Endothelial cell (in vitro differentiated cells): ENCODE measurements around the gene STPG4. TPM values are rescaled to one million over a fixed set of nuclear protein-coding genes. Genes with fewer than 3 reads are reported as not detected.

Experiments used
- DNase-seq: peaks from one replicate; pipeline ENCODE4 v3.0.0; 2021; ENCODE audit warnings: low spot score
- H3K27ac Mint-ChIP-seq: one replicate; pipeline ENCODE4 v1.8.0; 2021; ENCODE audit warnings: mixed read lengths, inconsistent platforms; ENCODE audit not compliant: unreplicated experiment
- H3K27me3 Mint-ChIP-seq: one replicate; pipeline ENCODE4 v1.8.0; 2021; ENCODE audit warnings: mild to moderate bottlenecking, moderate library complexity, mixed read lengths, inconsistent platforms; ENCODE audit not compliant: unreplicated experiment
- H3K36me3 Mint-ChIP-seq: one replicate; pipeline ENCODE4 v1.8.0; 2021; ENCODE audit warnings: mild to moderate bottlenecking, low read depth, mixed read lengths, inconsistent platforms; ENCODE audit not compliant: unreplicated experiment
- H3K4me1 Mint-ChIP-seq: one replicate; pipeline ENCODE4 v1.8.0; 2021; ENCODE audit warnings: mild to moderate bottlenecking, mixed read lengths, inconsistent platforms; ENCODE audit not compliant: unreplicated experiment
- H3K4me3 Mint-ChIP-seq: one replicate; pipeline ENCODE4 v1.8.0; 2021; ENCODE audit warnings: mild to moderate bottlenecking, mixed read lengths, inconsistent platforms; ENCODE audit not compliant: unreplicated experiment
- H3K9me3 Mint-ChIP-seq: one replicate; pipeline ENCODE4 v1.8.0; 2021; ENCODE audit warnings: mixed read lengths, inconsistent platforms; ENCODE audit not compliant: unreplicated experiment
- total RNA-seq: library from RNA; stranded (reverse); fragmentation: NEBNext Ultra II Directional; extraction: Animal tissue kit (Norgen Biotek cat#: 25700); gene quantifications from one replicate; pipeline ENCODE4 v1.2.1, GENCODE V29; 2021; ENCODE audit not compliant: unreplicated experiment
- TF ChIP-seq, protein P1 (sequence below): fragments of 200-600 bp; sonication (generic); IDR thresholded peaks from one replicate; pipeline ENCODE4 v1.5.0; 2021; ENCODE audit warnings: antibody characterized with exemption; ENCODE audit not compliant: unreplicated experiment

The STPG4 gene
- total RNA-seq, 1 donor from 2014 or later: not detected

DNA sequence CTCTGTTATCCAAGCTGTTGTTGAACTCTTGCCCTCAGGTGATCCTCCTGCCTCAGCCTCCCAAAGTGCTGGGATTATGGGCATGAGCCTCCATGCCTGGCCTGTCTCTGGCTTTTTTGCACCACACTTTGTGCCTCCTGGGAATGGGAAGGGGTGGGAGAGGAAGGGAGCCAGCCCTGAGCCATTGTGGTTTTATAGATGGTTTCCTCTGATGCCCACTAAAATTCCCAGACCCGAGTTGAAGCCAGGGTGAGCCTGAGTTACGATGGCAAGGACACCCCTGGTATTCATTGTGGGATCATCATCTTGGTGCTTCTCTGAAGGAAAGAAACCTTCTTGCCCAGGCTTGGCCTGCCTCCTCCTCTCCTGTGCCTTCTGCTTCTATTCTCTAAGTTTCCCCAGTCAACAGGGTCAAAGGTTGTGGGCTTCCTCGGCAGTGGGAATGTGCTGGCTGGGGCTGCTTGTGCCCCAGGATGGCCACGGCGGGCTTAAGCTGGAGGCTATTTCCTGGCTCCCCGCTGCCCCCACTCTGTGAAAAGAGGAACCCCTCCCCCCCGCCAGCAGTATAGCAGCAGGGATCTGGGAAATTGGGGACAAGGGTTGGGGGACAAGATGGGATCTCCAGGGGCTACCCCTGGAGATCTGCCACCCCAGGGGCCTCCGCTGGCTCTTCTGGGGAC is 106.2 kb downstream of the STPG4 start:
- Mint-ChIP-seq H3K36me3 (peaks cover 27% of the 10 kb centered on the region), H3K4me3 (no peak overlapping the region), H3K27ac (no peak overlapping the region), H3K27me3 (peaks cover 4% of the 10 kb centered on the region), H3K9me3 (no peaks in the 10 kb centered on the region), H3K4me1 (peaks cover 7% of the 10 kb centered on the region)
- no peak for DNase-seq
- TF ChIP-seq, protein P1, sequence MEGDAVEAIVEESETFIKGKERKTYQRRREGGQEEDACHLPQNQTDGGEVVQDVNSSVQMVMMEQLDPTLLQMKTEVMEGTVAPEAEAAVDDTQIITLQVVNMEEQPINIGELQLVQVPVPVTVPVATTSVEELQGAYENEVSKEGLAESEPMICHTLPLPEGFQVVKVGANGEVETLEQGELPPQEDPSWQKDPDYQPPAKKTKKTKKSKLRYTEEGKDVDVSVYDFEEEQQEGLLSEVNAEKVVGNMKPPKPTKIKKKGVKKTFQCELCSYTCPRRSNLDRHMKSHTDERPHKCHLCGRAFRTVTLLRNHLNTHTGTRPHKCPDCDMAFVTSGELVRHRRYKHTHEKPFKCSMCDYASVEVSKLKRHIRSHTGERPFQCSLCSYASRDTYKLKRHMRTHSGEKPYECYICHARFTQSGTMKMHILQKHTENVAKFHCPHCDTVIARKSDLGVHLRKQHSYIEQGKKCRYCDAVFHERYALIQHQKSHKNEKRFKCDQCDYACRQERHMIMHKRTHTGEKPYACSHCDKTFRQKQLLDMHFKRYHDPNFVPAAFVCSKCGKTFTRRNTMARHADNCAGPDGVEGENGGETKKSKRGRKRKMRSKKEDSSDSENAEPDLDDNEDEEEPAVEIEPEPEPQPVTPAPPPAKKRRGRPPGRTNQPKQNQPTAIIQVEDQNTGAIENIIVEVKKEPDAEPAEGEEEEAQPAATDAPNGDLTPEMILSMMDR: no peak

DNA sequence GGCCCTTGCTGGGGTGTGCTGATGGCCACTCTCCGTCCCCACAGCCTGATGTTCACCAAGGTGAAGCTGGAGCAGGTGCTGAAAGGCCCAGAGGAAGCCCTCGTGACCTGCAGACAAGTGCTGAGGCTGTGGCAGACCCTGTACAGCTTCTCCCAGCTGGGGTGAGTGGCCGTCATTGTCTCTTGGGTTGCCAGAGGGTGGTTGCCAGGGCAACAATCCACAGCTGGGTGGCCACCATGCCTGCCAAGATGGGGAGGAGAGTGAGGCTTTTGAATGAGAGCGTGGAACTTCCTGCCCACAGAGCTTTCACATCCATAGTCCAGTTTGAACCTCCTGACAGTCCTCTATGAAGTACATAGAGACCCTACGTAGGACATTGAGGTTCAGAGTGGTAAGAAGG is 108.8 kb downstream of the STPG4 start:
- Mint-ChIP-seq H3K27ac (no peak overlapping the region), H3K9me3 (no peaks in the 10 kb centered on the region), H3K27me3 (peaks cover 10% of the 10 kb centered on the region), H3K36me3 (peaks cover 21% of the 10 kb centered on the region), H3K4me1 (peaks cover 19% of the 10 kb centered on the region), H3K4me3 (no peak overlapping the region)
- DNase-seq: no peak
- TF ChIP-seq, protein P1: no peak

- Mint-ChIP-seq H3K4me1 (peaks cover 16% of the 10 kb centered on the region), H3K9me3 (no peaks in the 10 kb centered on the region), H3K27me3 (peaks cover 10% of the 10 kb centered on the region), H3K36me3 (peaks cover 21% of the 10 kb centered on the region), H3K4me3 (no peak overlapping the region), H3K27ac (no peak overlapping the region)
- no peak for DNase-seq
- TF ChIP-seq, protein P1: no peak
These were observed 111.2 kb downstream of the STPG4 start for GRCh38 chr2:47043891-47044239.

DNA sequence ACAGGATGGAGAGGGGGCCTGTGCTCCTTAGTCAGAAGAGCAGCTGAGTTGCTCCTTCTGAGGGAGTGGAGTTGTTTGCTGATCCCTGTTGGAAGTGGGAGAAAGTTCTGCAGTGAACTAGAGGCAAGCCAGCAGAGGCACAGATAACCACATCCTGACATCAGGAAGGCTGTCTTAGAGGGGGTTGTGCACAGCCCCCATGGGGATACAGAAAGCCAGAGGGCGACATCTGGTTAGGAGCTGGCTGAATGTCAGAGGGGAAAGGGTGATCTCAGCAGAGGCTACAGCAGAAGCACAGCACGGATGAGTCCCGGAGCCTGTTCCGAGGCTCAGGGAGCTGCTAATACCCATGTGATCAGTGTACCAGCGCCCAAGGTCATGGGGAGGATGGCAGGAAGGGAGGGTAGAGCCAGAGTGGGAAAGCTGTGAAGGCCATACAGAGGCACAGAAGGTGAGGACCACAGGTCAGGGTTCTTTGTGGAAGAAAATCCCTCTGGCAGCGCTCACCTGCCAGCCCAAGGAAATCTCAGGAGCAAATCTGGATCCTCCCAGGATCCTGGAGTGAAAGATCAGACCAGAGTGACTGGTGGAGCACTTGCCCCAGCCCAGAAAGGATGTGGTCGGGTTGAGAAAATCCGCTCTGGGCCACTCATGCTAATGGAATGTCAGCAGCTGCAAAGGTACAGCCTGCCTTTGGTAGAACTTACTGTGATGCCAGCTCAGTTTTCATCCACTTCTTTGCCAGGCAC is 111.8 kb downstream of the STPG4 start:
- H3K36me3 Mint-ChIP-seq: peaks cover 21% of the 10 kb centered on the region
- peak; percentile 23 for DNase-seq
- H3K27me3 Mint-ChIP-seq: peaks cover 10% of the 10 kb centered on the region
- H3K4me3 Mint-ChIP-seq: no peak overlapping the region
- no peaks in the 10 kb centered on the region for H3K9me3 Mint-ChIP-seq
- H3K27ac Mint-ChIP-seq: peak overlapping the region; percentile 66
- TF ChIP-seq, protein P1: no peak
- peaks cover 16% of the 10 kb centered on the region for H3K4me1 Mint-ChIP-seq
